ENCODE measurements around the gene CREB3L4. TPM values are rescaled to one million over a fixed set of nuclear protein-coding genes. Genes with fewer than 3 reads are reported as not detected.

CREB3L4 gene
- polyA plus RNA-seq, 1 experiment, result 8.7 TPM

GRCh38 chr1:153938996-153939395 is 28.7 kb upstream of the CREB3L4 start:
- peaks cover 33% of the 10 kb centered on the region for H3K36me3 ChIP-seq (ENCODE audit: control insufficient read depth, insufficient read depth, low read length)
- ChIA-PET POLR2A (no interaction called here), CTCF (interaction anchor here (0.5 to 1.1 kb wide), 2 partner anchors 40 to 93 kb away, joined by 3 to 4 read pairs; no protein-coding TSS in a partner anchor)
- no peaks in the 10 kb centered on the region for H3K27me3 ChIP-seq (ENCODE audit: control insufficient read depth, insufficient read depth, low read length)
- TF ChIP-seq CTCF (IDR thresholded peaks at IDR 0.05; ENCODE audit: insufficient read depth, low read depth, low read length), result no peak
- no peak overlapping the region for H3K4me3 ChIP-seq (ENCODE audit: low read depth, low read length)
- no peak for DNase-seq (ENCODE audit: low read depth)

- TF ChIP-seq CTCF (IDR thresholded peaks at IDR 0.05; ENCODE audit: insufficient read depth, low read depth, low read length), result no peak
- POLR2A ChIA-PET, result no interaction called here
- Histone ChIP-seq H3K36me3 (ENCODE audit: control insufficient read depth, insufficient read depth, low read length) (peaks cover 32% of the 10 kb centered on the region), H3K4me3 (ENCODE audit: low read depth, low read length) (no peak overlapping the region), H3K27me3 (ENCODE audit: control insufficient read depth, insufficient read depth, low read length) (no peaks in the 10 kb centered on the region)
- no peak for DNase-seq (ENCODE audit: low read depth)
- CTCF ChIA-PET, result interaction anchor here (1.1 to 1.6 kb wide), 2 partner anchors 24 to 93 kb away, joined by 3 to 5 read pairs; partner anchors contain the start of gene SLC39A1
Measured at GRCh38 chr1:153939476-153939875, 28.2 kb upstream of the CREB3L4 start.

- ChIA-PET CTCF (interaction anchor here (1.2 to 1.6 kb wide), 2 partner anchors 23 to 143 kb away, joined by 3 to 5 read pairs; partner anchors contain the start of gene SLC39A1), POLR2A (no interaction called here)
- Histone ChIP-seq H3K4me3 (ENCODE audit: low read depth, low read length) (no peak overlapping the region), H3K27me3 (ENCODE audit: control insufficient read depth, insufficient read depth, low read length) (no peaks in the 10 kb centered on the region), H3K36me3 (ENCODE audit: control insufficient read depth, insufficient read depth, low read length) (peaks cover 27% of the 10 kb centered on the region)
- TF ChIP-seq CTCF (IDR thresholded peaks at IDR 0.05; ENCODE audit: insufficient read depth, low read depth, low read length), result no peak
- no peak for DNase-seq (ENCODE audit: low read depth)
Measured at GRCh38 chr1:153940756-153941155, 26.9 kb upstream of the CREB3L4 start.

GRCh38 chr1:153941826-153942725 is 25.6 kb upstream of the CREB3L4 start:
- no peak for DNase-seq (ENCODE audit: low read depth)
- CTCF ChIA-PET, result no interaction called here
- Histone ChIP-seq H3K27me3 (ENCODE audit: control insufficient read depth, insufficient read depth, low read length) (no peaks in the 10 kb centered on the region), H3K36me3 (ENCODE audit: control insufficient read depth, insufficient read depth, low read length) (peaks cover 17% of the 10 kb centered on the region), H3K4me3 (ENCODE audit: low read depth, low read length) (no peak overlapping the region)
- no peak for TF ChIP-seq CTCF (IDR thresholded peaks at IDR 0.05; ENCODE audit: insufficient read depth, low read depth, low read length)
- POLR2A ChIA-PET, result no interaction called here

GRCh38 chr1:153942766-153943549 is 24.7 kb upstream of the CREB3L4 start:
- DNase-seq (ENCODE audit: low read depth), result no peak
- POLR2A ChIA-PET, result no interaction called here
- Histone ChIP-seq H3K27me3 (ENCODE audit: control insufficient read depth, insufficient read depth, low read length) (no peaks in the 10 kb centered on the region), H3K4me3 (ENCODE audit: low read depth, low read length) (no peak overlapping the region), H3K36me3 (ENCODE audit: control insufficient read depth, insufficient read depth, low read length) (peaks cover 12% of the 10 kb centered on the region)
- TF ChIP-seq CTCF (IDR thresholded peaks at IDR 0.05; ENCODE audit: insufficient read depth, low read depth, low read length), result no peak
- CTCF ChIA-PET, result interaction anchor here (0.6 to 1.1 kb wide), 2 partner anchors 59 to 126 kb away, joined by 3 read pairs; no protein-coding TSS in a partner anchor
